NCI-H2196 treated with DMSO at 0.1 percent for 48 hours (cell line): ENCODE measurements around the gene TJP1.
"Not testable (repeated sequence)": the region's sequence is repeated elsewhere in the genome, so short reads cannot be mapped to it uniquely, and the experiment has no call there.

Experiments used
- DNase-seq: peaks from one replicate; lab custom pipeline; 2025; ENCODE audit not compliant: unreplicated experiment; lab: John Stamatoyannopoulos, UW

TJP1 gene

DNA sequence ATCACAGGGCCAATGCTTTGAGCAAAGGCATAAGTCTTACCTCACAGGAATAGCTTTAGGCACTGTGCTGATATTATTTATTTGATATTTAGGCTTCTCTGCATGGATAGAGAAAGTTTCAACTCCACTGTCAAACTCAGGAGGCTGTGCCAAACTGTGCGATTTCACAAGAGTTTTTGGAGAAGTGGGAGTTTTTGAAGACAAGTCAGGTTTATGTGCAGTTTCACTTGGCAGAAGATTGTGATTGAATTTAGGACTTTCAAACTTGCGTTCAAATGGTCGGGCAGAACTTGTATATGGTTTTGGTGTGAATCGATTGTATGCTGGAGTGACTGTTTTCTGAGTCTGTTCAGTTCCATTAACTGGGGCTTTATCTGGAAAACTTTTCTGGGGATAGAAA lies 113.7 kb downstream of the TJP1 start:
- DNase-seq, result no peak

DNA sequence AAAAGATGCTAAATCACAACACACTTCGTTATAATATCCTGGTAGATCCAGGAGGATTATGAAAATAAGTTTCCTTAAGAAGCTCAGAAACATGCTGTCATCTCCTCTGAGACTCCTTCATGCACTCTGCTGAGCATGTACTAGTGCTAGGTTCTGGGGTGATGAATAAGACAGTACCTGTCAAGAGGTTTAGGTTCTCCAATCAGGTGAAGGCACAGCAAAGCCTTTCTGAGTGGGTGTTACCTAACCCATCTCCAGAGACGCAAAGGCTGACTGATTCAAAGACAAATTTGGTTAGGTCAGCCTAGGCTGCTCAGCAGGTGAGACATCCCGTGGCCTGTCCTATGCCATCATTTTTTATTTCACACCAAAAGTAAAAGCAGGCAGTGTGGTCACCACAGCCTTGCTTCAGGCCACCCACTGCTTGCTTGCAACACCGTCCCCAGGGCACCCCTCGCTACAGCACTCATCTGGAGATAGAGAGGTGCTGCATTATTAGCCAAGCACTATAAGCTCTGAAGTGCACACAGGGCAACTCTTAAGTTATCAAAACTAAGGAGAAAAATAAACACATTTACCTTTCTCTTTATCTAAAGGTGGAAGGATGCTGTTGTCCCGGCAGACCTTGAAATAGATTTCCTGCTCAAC lies 117.2 kb downstream of the TJP1 start:
- no peak for DNase-seq

DNA sequence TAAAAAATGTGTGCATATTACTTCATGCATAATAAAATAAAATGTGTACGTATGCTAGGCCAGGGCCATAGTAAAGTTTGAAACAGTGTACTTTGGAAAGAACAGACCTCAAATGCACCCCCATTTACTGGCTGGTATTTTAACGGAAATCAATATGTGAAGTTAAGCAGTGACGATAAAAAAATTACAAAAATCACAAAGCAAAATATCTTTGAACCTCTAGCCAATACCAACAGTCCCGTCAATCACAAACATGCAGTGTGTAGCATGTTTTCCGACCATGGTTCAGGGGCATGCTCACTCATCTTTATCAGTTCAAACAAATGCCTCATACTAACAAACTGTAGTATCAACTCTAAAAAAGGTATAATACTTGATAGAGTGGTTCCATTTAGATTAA lies 121.1 kb downstream of the TJP1 start:
- DNase-seq, result no peak

DNA sequence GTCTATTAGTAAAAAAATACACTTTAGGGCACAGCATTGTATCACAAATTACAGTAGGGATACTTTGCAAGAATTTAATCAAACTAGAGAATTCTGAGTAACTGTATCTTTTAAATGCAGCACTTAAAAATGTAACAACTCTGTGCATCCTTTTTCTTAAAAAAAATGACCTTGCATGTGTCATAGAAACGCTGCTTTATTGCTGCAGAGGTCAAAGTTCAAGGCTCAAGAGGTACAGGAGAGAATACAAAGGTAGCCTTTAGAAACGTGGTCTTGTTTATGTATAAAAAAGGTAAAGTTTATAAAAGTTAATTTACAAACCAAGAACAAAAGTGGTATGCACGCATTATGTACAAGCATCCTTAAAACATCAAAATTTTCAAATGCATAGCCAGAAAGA lies 122.0 kb downstream of the TJP1 start:
- no peak for DNase-seq

DNA sequence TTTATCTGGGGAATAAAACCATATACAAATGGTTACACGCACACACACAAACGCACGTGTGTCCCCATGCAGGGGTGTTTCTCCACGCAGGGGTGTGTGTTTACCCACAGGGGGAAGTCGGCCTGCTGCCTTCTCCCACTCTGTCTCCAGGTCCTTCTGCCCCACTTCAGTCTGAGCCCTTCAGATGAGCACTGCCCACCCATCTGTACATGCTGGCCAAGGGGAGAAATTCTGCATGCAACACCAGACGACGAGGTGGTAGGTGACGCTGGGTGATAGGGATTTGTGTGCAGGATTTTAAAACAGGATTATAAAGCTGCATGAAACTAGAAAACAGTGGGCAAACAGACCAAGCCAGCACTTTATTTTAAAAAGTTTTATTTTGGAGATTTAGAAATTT lies 122.5 kb downstream of the TJP1 start:
- DNase-seq, result no peak

DNA sequence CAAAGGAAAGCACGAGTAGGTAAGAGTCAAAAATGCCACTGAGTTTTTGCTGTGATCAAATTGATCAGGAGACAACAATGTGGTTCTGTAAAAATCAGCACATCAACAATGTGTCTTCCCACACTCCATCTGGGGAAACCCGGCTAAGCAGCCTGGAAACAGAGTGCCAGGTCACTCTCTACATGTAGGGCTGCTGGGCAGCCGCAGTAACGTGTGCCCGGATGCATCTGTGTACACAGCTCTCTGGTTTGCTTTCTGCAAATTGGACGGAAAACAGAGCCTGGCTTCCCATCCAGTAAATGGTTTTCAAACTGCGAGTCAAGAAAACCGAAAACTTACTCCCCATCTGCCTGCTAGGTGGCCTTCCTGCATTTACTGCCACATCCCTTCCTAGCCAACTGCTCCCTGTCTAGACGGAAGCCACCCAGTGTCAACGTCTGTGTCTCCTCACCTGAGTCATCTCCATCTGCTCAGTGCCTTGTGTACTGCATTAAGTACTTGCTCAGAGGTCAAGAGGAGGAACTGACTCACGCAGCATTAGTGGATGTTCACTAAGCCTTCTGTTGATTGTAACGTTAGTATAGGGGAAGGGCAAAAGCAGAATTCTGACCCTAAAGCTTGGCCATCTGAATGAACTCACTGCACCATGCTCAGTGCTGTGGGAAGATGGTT lies 124.1 kb downstream of the TJP1 start:
- DNase-seq, result peak; percentile 1

DNA sequence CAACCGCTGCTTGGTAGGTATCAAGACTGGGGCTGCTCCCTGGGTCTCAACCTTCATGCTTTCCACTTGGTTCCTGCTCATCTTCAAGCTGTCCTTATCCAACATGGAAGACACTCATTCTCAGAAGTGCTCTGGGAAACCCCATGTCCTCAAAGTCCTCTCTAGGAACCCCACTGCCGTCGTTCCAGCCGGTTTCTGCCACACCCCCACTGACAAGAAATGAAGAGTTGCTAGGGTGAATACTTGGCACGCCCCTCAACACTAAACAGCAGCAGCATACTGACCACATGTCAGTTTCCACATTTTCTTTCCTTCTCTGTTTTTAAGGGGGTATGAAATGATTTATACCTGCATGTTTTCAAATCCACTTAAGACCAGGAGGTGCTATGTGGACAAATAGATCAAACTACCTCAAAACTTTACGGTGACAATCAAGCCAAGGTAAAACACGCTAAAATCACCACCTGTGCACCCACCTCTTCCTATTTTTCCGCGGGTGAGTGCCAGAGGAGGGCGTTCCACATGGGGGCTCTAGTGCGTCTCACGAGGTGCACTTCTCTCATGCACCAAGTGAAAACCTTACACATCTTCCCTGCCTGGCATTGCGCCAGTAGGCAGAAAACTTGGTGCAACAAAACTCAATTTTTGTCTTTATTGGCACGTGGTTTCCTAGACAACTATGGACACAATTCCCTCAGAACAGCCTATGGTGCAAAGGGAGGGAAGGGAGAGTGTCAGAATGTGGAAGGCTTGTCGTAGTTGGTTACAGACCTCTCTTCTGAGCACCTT lies 125.1 kb downstream of the TJP1 start:
- DNase-seq, result no peak

DNA sequence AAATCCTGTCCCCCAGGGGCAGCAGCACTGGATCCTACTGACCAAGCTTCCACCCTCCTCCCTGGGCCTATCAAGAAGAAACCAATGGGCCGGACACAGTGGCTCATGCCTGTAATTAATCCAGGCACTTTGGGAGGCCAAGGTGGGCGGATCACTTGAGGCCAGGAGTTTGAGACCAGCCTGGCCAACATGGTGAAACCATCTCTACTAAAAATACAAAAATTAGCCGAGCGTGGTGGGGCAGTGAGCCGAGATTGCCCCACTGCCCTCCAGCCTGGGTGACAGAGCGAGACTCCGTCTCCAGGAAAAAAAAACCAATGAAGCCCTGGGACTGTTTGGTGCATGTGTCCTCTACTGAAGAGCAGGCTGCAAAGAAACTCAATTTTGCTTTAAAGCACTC lies 125.8 kb downstream of the TJP1 start:
- not testable (repeated sequence) for DNase-seq

DNA sequence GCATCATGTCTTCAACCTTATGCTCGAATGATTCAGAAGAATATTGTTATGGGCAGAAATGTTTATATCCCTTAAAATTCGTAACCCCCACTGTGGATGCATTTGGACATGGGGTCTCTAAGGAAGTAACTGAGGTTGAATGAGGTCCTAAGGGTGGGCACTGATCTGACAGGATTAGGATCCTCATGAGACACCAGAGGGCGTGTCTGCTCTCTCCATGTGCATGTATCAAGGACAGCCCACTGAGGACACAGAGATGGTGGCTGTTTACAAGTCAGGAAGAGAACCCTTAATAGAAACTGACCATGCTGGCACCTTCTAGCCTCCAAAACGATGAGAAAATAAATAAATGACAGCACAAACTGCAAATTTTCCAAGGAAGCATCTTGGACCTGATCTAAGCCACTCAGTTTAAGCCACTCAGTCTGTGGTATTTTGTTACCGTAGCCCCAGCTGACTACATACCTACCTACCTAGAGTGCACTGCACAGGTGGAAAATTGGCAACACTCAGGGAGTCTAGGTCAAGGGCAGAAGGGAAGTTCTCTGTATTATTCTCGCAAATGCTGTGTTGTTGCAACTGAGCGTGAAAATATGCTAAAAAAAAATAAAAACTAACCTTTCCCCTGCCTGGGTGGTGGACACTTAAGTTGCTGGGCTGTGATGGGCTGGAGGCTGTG lies 126.6 kb downstream of the TJP1 start:
- no peak for DNase-seq

DNA sequence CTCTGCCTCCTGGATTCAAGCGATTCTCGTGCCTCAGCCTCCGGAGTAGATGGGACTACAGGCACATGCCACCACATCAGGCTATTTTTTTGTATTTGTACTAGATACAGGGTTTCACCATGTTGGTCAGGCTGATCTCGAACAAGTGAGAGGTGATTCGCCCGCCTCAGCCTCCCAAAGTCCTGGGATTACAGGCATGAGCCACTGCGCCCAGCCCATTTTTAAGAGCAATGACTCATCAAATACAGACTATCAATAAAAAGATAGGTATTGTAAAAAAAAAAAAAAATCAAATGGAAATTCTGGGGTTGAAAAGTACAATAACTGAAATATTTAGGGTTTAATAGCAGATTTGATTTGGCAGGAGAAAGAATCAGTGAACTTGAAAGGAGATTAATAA lies 129.0 kb downstream of the TJP1 start:
- no peak for DNase-seq

DNA sequence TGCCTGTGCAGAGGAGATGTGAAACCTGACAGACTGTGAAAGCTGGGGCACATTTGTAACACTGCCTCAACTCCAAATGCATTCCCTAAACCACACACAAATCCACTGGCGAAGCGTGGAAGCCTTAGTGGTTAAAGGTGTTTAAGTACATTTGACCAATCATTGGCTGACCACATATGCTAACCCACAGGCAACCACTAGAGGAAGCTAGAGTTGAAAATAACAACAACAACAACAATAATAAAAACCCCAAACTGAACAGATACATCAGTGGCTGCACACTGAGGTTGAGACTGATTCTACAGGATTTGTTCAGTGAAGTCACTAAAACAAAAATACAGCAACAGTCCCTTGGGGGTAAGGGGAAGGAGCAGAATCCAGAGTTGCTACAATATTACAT lies 129.7 kb downstream of the TJP1 start:
- DNase-seq, result no peak

DNA sequence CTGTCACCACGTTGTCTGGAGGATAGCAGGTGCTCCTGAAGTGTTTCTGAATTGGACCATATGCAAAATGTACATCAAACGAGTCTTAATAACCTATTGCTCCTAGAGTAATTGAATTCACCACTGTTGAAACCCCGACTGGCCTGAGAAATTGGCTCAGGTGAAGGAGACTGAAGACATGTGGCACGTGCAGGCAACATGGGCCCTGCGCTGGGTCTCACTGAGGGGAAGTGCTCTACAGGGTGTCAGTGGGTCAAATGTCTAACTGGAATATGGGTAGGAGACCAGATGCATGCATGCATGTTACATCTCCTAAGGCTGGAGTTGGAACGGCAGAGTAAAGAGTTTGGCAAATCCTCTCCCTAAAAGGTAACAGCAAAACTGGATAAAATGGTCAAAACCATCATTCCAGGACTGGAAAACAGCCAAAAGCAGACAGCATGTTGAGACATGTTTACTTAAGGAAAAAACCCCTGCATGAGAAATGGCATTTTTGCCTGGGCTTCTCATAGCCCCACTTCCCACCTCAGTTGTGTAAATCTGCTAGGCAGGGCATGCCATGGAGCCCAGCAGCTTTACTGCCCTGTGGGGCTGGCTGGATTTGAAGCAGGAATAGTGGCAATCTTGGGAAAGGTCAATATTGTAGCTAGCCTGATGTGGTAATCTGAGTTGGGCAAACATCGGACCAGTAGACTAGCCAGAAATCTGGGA lies 131.3 kb downstream of the TJP1 start:
- DNase-seq, result no peak

DNA sequence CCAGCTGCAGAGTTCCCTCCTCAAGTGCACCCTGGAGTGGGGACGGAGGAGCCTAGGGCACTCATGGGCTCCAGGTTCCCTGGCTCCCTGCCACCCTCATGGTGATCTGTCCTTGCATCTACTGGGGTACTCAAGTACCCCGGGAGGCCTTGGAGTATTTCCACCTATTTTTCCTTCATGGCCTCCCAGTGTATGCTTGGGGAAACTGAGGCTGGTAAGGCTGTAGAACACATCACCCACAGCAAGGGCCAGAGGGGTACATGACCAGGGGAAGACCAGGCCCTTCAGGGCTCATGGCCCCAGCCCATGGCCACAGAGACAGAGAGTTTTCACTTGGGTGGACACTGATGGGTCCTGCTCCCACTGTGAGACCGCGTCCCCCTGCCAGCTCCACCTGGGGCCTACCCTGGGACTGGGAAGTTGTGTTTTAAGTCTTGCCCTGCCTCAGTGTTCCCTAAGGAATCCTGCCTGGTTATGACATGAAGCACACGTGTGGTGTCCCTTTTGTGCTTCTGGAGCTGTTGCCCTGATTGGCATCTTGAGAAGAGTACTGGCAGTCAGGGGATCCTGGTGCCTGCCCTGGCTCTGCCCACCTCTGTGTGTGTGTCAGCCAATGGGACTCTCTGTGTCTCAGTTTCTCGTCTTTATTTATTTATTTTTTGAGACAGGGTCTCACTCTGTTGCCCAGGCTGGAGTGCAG lies 132.8 kb downstream of the TJP1 start:
- no peak for DNase-seq

DNA sequence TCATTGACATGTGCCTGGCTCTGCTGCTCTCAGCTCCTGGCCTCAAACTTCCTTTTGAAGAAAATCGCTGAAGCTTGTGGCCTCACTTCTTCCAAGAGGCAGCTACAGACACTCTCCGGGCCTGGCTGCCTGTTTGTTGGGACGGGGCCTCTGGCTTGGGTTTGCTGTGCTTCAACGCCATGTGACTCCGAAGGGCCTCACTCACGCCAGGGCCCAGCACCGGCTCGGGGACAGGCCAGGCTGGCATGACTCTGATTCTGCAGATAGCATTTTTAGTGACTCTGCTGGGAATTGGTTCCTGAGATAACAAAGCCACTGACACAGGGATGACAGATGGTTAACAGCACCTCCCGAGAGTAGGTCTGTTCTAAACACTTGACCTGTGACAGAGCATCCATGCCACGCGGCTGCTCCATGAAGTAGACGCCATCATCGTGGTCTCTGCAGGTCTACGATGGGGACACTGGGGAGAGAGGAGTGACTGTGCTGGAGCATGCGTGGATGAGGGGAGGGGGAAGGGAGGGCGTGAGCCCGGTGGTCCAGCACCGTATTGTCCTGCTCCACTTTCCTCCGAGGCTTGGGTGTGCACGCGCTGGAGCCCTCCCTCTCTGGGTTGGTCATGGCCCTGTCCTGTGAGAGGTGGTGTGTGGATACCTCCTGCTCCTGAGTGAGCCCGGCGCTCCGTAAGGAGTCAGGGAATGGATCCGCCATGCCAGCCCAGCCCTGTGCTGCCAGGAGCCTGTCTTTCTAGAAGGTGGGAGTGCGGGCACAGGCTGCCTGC lies 133.6 kb downstream of the TJP1 start:
- no peak for DNase-seq

DNA sequence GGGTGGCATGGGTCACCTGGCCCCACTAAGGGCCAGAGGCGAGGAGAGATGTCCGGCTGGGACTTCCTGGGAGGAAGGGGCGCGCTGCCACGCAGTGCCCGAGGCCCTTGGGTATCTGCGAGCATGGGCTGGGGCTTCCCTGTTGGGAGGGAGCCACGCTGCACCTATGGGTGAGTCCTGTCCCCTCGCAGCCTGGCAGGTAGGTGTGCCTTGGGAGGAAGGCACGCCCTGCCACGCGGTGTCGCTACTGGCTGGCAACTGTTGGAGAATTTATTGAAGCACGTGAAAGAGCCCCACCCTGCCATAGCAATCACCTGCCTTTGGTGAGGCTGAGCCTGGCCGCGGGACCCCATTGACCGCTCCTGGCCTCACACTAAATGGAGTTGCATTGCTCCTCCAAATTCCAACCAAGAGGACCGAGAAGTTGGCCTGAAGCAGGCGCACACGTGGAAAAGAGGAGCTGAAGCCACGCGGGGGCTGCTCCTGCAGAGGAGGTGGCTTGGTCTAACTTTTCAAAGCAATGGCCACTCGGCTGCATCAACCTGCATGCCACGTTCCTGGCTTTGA lies 134.2 kb downstream of the TJP1 start:
- no peak for DNase-seq

DNA sequence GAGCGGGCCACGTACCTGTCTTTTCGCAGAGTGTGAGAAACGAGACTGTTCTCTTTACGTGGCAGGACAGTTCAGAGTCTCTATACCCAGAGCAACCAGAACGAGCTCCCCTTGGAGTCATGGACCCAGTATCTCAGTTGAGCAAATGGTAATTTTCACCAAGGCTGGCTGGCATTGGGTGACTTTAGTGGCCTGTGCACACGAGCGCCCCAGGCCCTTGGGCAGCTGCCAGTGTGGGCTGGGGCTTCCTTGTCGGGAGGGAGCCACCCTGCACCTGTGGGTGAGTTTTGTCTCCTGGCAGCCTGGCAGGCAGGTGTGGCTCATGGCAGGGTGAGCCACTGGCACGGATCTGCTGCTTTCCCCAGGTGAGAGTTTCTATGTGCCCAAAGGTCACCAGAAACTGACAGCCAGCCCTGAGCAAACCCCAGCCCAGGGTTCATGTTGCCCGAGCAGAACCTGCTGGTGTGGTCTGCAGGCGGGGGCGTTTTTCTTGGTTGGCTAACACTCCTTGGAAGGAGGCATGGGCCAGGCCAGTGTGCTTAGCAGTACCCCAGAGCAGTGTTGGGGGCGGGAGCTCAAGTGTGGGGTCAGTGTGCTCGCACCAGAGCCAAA lies 135.0 kb downstream of the TJP1 start:
- DNase-seq, result no peak

DNA sequence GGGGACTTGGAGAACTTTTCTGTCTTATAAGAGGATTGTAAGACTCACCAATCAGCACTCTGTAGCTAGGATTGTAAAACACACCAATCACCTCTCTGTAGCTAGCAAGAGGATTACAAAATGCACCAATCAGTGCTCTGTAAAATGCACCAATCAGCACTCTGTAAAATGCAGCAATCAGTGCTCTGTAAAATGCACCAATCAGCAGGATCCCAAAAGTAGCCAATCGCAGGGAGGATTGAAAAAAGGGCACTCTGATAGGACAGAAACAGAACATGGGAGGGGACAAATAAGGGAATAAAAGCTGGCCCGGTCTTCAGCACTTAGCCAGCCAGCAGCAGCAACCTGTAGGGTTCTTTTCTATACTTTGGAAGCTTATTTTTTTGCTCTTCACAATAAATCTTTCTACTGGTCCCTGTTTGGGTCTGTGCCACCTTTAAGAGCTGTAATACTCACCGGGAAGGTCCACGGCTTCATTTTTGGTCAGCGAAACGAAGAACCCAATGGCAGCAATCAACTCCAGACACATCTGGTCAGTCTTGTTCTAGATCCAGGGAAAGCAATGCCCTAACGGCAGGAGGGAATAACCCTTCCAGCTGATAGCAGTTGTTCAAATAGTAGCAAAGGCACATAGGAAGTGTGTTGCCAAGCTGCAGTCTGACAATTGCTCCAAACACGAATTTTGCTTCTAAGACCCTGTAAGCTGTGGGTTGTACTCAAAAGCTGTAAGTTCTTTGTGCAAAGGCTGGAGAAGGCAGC lies 135.6 kb downstream of the TJP1 start:
- no peak for DNase-seq

DNA sequence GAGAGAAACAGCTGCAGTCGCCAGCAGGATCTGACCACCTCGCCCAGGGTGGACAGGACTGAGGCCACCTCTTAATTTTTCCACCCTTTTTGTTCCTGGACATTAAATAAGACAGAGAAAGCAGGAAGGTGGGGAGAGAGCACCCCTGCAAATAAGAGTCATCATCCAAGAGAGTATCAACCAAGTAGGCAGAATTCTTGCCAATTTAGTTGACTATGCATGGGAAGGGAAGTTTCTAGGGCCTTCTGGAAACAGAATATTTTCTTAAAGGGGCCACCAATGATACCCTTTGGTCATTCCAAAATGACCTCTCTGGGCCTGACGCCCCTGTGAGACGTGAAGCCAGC lies 136.2 kb downstream of the TJP1 start:
- DNase-seq, result no peak
